ENCODE results near the gene CRIM1. TPM values are rescaled to one million over a fixed set of nuclear protein-coding genes. Genes with fewer than 3 reads are reported as not detected.

CRIM1 gene
- total RNA-seq, 1 experiment from 2014 or later, result 27.6 TPM

DNA sequence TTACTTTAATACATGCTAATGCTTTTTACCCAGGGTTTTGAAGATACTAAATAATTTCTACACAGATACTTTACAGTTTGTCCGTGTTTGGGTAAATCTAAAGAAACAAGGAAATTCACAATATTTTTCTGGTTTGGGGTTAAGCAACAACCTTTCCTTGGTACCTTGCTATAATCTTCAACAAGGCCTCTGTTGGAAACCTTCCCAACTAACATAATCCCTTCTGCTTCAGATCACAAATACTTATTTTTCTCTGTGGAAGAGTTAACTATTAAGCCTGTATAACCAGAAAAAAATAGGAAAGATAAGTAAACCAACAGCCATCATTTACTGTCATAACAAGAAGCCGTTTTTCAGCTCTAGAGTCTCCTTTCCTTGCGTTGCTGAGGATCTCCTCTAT lies 227.4 kb downstream of the CRIM1 start:
- TF ChIP-seq, protein P1, sequence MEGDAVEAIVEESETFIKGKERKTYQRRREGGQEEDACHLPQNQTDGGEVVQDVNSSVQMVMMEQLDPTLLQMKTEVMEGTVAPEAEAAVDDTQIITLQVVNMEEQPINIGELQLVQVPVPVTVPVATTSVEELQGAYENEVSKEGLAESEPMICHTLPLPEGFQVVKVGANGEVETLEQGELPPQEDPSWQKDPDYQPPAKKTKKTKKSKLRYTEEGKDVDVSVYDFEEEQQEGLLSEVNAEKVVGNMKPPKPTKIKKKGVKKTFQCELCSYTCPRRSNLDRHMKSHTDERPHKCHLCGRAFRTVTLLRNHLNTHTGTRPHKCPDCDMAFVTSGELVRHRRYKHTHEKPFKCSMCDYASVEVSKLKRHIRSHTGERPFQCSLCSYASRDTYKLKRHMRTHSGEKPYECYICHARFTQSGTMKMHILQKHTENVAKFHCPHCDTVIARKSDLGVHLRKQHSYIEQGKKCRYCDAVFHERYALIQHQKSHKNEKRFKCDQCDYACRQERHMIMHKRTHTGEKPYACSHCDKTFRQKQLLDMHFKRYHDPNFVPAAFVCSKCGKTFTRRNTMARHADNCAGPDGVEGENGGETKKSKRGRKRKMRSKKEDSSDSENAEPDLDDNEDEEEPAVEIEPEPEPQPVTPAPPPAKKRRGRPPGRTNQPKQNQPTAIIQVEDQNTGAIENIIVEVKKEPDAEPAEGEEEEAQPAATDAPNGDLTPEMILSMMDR (conservative IDR thresholded peaks at IDR 0.05), result no peak
- H2BK5ac ChIP-seq (ENCODE audit: insufficient read length, low read length), result no peak overlapping the region
- Mint-ChIP-seq H3K36me3 (ENCODE audit: insufficient read depth in 1 of 3, low read depth in 3 of 3) (peaks cover 23 to 74% (median 61%) of the 10 kb centered on the region in 3 experiments; a peak in 6 of 7 replicates), H3K27me3 (ENCODE audit: low read depth) (no peaks in the 10 kb centered on the region), H3K4me1 (0 out of 4 replicates have a peak, but pooled peaks cover 0 to 3% of the 10 kb centered on the region in 2 experiments), H3K4me3 (no peak overlapping the region), H3K9me3 (no peaks in the 10 kb centered on the region), H3K27ac (no peak overlapping the region; a peak in 1 of 7 replicates)
- H4K8ac ChIP-seq (replicated peaks; ENCODE audit: insufficient read length, low read depth, low read length), result no peak overlapping the region
- no peaks in the 10 kb centered on the region for H3K4me1 ChIP-seq (ENCODE audit: insufficient read depth, low read length)
- no peak overlapping the region for H2BK20ac ChIP-seq (ENCODE audit: low read depth, low read length, poor library complexity, severe bottlenecking)
- no peak overlapping the region for H3K18ac ChIP-seq (ENCODE audit: insufficient read length, low read depth, low read length)
- H3K27me3 ChIP-seq (ENCODE audit: insufficient read depth, low read length), result no peaks in the 10 kb centered on the region
- no peak overlapping the region for H2AK5ac ChIP-seq (ENCODE audit: insufficient read length, low read length)
- H3K4me2 ChIP-seq (ENCODE audit: insufficient read depth, insufficient read length, low read length), result no peak overlapping the region
- no peak overlapping the region for H3K9ac ChIP-seq (ENCODE audit: extremely low read depth, insufficient read length, low read length)
- no peak overlapping the region for H4K91ac ChIP-seq (ENCODE audit: insufficient read length, low read depth, low read length)
- no peak overlapping the region for H2BK12ac ChIP-seq (ENCODE audit: insufficient read length, low read depth, low read length)
- no peak overlapping the region for H4K5ac ChIP-seq (ENCODE audit: insufficient read length, low read depth, low read length)
- DNase-seq, result no peak
- WGBS (ENCODE audit: extremely low coverage, insufficient read length, low lambda C conversion rate), result no CpG with 5 or more reads among the region's 3 CpGs
- H3K23ac ChIP-seq (ENCODE audit: insufficient read length, low read depth, low read length), result no peak overlapping the region
- no peaks in the 10 kb centered on the region for H4K20me1 ChIP-seq (ENCODE audit: control insufficient read depth, insufficient read depth, insufficient read length)
- no peak overlapping the region for H2BK120ac ChIP-seq (ENCODE audit: low read depth, low read length, poor library complexity, severe bottlenecking)
- H3K23me2 ChIP-seq (ENCODE audit: insufficient read length, low read depth, low read length, poor library complexity, severe bottlenecking), result no peaks in the 10 kb centered on the region
- H3K27ac ChIP-seq (ENCODE audit: insufficient read length, low read depth, low read length), result no peak overlapping the region
- no peak overlapping the region for H3K4ac ChIP-seq (ENCODE audit: low read depth, low read length)
- H2AFZ ChIP-seq (ENCODE audit: low read length), result no peak overlapping the region
- no peaks in the 10 kb centered on the region for H3K79me1 ChIP-seq (ENCODE audit: insufficient read depth, low read depth, low read length, poor library complexity, severe bottlenecking)
- no peaks in the 10 kb centered on the region for H3K79me2 ChIP-seq (ENCODE audit: insufficient read depth, low read length)
- H2BK15ac ChIP-seq (ENCODE audit: low read depth, low read length), result no peak overlapping the region
- H3K56ac ChIP-seq (ENCODE audit: insufficient read length, low read depth, low read length), result no peak overlapping the region
- H3K9me3 ChIP-seq (ENCODE audit: control insufficient read depth, low read depth, low read length), result no peaks in the 10 kb centered on the region
- H3T11ph ChIP-seq (ENCODE audit: low read length), result no peak overlapping the region
- H3K14ac ChIP-seq (ENCODE audit: insufficient read depth, low read length), result no peak overlapping the region
